GM18498 (cell line): ENCODE measurements around the gene BTBD19.
A peak's percentile ranks its signal among the peaks of the same experiment; 100 is the strongest.
"Not testable (repeated sequence)": the region's sequence is repeated elsewhere in the genome, so short reads cannot be mapped to it uniquely, and the experiment has no call there.

Experiments
- ATAC-seq: cut with Tn5 transposase; IDR thresholded peaks from one replicate; pipeline ENCODE4 v1.9.1; 2021; ENCODE audit warnings: mild to moderate bottlenecking, moderate library complexity; ENCODE audit not compliant: unreplicated experiment

BTBD19 gene

GRCh38 chr1:44808938-44809917 lies 905 bp downstream of the BTBD19 start:
- ATAC-seq, result peak; percentile 44

- no peak for ATAC-seq
These were observed 1.9 kb downstream of the BTBD19 start for GRCh38 chr1:44810101-44810761.

GRCh38 chr1:44810762-44811105 lies 2.4 kb downstream of the BTBD19 start:
- ATAC-seq, result not testable (repeated sequence)

GRCh38 chr1:44811234-44811633 lies 2.9 kb downstream of the BTBD19 start:
- no peak for ATAC-seq

- no peak for ATAC-seq
These were observed 4.7 kb downstream of the BTBD19 start for GRCh38 chr1:44812822-44813543.

- ATAC-seq, result not testable (repeated sequence)
These were observed 7.6 kb downstream of the BTBD19 start for GRCh38 chr1:44815926-44816325.

- no peak for ATAC-seq
These were observed 9.0 kb downstream of the BTBD19 start for GRCh38 chr1:44817307-44817706.

- ATAC-seq, result no peak
These were observed 9.6 kb downstream of the BTBD19 start for GRCh38 chr1:44817771-44818495.

- ATAC-seq, result no peak
These were observed 10.9 kb downstream of the BTBD19 start for GRCh38 chr1:44819196-44819607.

GRCh38 chr1:44819608-44820327 lies 11.4 kb downstream of the BTBD19 start:
- peak; percentile 83 for ATAC-seq

- no peak for ATAC-seq
These were observed 12.3 kb downstream of the BTBD19 start for GRCh38 chr1:44820328-44821239.

- ATAC-seq, result no peak
These were observed 13.0 kb downstream of the BTBD19 start for GRCh38 chr1:44821240-44821715.

- ATAC-seq, result no peak
These were observed 13.9 kb downstream of the BTBD19 start for GRCh38 chr1:44822131-44822701.

GRCh38 chr1:44822981-44823451 lies 14.7 kb downstream of the BTBD19 start:
- no peak for ATAC-seq

- not testable (repeated sequence) for ATAC-seq
These were observed 16.1 kb downstream of the BTBD19 start for GRCh38 chr1:44824392-44824791.

GRCh38 chr1:44826375-44827196 lies 18.3 kb downstream of the BTBD19 start:
- ATAC-seq, result no peak

- no peak for ATAC-seq
These were observed 19.1 kb downstream of the BTBD19 start for GRCh38 chr1:44827197-44828002.
